Measurements from ENCODE around the gene CCNI.

The CCNI gene

DNA sequence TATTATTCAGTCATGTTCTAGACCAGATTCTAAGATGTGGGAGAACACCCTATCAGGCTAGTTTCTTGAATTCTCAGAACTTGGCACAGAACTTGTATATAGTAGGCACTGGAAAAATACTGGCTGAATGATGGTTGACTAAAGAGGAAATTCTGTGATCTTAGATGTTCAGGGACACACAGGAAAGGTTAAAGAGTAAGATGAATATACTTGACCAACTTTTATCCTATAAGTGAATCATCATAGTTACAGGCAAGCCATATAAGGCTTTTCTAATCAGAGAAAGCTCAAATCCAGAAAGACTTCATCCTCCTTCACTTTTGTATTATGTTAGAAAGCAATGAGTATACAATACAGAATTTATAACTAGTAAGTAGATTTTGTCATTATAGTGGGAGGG, 72.4 kb downstream of the CCNI start:
- no peak for DNase-seq (ENCODE audit: low spot score)

DNA sequence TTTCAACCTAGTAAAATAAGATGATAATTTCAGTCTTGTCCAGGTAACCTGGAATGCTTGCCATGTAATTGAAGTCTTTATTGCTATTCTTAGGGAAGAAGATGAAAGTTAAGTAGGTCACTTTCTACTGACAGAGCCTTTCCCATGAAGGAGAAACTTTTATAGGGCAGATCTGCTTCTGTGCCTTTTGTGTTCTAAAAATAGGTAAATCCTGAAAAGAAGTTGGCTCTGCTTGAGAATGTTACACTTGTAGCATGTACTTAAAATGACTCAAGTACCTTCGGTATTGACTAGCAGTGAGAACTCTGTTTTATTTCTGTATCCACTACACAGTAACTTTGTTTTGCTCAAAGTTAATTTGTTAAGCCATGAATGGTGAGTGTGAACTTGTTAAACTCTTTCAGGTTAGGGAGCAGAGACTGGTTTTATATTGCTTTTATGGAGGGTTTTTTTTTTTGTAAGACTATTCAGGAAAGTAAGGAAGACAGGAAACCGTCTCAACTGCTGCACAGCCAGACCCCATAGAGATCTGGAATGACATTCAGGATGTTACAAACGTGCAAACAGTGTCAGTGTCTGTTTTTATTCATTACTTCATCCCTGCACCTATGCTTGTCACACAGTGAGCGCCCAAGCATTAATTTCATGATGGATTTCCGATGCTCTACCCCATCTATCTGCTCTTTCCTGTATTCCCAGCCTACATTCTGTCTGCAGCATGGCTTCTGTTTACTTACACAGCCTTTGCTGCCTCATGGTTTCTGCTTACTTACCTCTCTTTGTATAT, 73.3 kb downstream of the CCNI start:
- no peak for DNase-seq (ENCODE audit: low spot score)

DNA sequence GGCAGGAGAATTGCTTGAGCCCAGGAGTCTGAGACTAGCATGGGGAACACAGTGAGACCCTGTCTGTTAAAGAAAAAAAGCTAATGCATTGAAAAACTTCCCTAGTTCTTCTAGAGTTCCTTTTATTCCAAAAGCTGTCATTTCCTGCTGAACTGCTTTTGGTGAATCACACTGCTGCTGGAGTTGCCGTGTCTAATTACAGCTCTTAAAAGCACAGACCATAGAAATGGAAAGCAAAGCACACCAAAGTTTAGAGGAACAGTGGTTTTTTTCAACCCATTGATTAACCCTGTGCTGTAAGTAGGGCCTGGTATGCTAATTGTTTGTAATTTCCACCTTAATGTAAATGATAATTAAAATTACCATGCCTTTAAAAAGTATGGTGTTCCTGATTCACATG, 73.9 kb downstream of the CCNI start:
- DNase-seq (ENCODE audit: low spot score), result no peak

DNA sequence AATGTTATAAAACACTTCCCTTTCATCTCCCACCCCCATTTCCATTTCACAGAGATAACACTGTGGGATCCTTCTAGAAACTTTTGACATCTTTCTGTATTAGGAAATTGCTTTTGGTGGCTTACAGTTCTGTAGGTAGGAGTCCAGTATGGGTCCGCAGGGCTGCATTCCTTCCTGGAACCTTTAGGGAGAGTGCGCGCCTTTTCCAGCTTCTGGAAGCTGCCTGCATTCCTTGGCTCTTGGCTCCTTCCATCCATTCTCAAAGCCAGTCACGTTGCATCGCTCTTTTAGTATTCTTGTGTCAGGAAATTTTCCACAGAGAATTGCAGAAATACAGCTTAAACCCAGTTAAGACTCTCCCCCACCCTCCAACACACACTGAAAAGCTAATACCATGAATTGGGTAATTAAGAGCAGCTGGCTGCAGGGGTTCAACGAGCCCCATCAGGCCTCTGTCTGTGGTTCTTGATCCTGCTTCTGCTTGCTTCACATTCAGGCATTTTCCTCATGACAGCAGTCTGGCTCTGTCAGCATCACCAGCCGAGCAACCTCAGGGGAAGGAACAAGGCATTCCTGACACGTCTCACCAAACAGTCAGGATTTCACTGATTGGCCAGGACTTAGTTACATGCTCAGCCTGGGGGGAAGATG, 77.4 kb downstream of the CCNI start:
- peak; percentile 39 for DNase-seq (ENCODE audit: low spot score)

DNA sequence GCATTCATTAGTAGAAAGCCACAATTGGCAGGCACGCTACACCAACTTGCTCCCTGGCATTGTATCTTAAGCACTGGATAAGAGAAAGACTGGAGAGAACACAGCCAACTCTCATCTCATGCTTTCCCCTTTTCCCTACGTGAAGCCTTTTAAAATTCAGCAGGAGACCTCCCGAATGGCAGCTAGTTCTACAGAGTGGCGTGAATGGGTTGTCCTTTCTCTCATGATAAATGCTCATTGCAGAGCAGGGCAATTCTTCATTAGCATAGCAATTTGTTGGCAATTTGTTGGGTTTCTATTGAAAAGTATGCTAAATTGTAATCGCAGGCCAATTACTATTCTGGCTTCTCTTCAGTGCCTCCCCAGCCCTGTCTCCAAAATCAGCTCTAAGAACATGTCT, 78.3 kb downstream of the CCNI start:
- no peak for DNase-seq (ENCODE audit: low spot score)
